Stomach (tissue), 4 donors: ENCODE results near the gene NRG2.

Experiments
- POLR2A ChIP-seq, 4 donors: fragments of 450-650 bp; IDR thresholded peaks; one replicate each; pipeline ENCODE4 v1.6.1; 2016; ENCODE audit warnings: antibody characterized with exemption in 4 of 4, control low read depth in 2 of 4, mild to moderate bottlenecking in 1 of 4, moderate library complexity in 1 of 4
- POLR2AphosphoS5 ChIP-seq, 3 donors: sonication (generic); formaldehyde crosslinking; IDR thresholded peaks; one replicate each; pipeline ENCODE4 v1.6.1; 2016; ENCODE audit warnings: antibody characterized with exemption in 3 of 3
- TF ChIP-seq, protein P1 (sequence below), 7 experiments: fragments of 450-650 bp in 4 of 7; fragments of 200-600 bp in 3 of 7; sonication (generic) in 3 of 7; IDR thresholded peaks; one replicate each; pipeline ENCODE4 v1.5.1; 2016 to 2019; ENCODE audit warnings: antibody characterized with exemption in 7 of 7, control low read depth in 2 of 7, mild to moderate bottlenecking in 1 of 7

DNA sequence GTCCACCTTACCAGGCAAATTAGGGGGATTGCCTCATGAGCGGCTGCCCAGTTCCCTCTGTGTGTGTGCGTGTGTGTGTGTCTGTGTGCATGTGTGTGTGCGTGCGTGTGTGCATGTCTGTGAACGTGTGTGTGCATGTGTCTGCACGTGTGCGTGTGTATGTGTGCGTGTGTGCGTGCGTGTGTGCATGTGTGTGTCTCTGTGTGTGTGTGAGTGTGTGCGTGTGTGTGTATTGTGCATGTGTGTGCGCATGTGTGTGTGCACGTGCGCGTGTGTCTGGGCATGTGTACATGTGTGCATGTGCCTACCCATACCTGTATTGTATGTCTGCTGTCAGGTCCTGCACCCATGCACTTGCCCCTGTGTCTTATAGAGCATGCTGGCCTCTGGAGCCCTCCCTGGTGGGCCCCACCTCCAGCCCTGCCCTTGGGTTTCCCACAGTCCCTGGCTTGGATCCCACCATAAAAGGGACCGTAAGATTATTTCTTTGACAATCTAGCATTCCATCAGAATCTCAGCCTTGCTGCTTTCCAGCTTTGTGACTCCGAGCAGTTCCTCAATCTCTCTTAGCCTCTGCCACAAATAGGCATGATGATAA is 238.2 kb downstream of the NRG2 start:
- TF ChIP-seq, protein P1, sequence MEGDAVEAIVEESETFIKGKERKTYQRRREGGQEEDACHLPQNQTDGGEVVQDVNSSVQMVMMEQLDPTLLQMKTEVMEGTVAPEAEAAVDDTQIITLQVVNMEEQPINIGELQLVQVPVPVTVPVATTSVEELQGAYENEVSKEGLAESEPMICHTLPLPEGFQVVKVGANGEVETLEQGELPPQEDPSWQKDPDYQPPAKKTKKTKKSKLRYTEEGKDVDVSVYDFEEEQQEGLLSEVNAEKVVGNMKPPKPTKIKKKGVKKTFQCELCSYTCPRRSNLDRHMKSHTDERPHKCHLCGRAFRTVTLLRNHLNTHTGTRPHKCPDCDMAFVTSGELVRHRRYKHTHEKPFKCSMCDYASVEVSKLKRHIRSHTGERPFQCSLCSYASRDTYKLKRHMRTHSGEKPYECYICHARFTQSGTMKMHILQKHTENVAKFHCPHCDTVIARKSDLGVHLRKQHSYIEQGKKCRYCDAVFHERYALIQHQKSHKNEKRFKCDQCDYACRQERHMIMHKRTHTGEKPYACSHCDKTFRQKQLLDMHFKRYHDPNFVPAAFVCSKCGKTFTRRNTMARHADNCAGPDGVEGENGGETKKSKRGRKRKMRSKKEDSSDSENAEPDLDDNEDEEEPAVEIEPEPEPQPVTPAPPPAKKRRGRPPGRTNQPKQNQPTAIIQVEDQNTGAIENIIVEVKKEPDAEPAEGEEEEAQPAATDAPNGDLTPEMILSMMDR (IDR thresholded peaks at IDR 0.05) = no peak
- TF ChIP-seq POLR2A (IDR thresholded peaks at IDR 0.05) = no peak
- TF ChIP-seq POLR2AphosphoS5 (IDR thresholded peaks at IDR 0.05) = no peak
